HEK293T (cell line): ENCODE results near the gene NNAT.

Experiments
- CTBP1 ChIP-seq: fragments of 450-650 bp; IDR thresholded peaks from 2 replicates; pipeline ENCODE4 v1.6.1; 2016; ENCODE audit warnings: borderline replicate concordance
- ELF4 ChIP-seq: fragments of 450-650 bp; IDR thresholded peaks from 2 replicates; pipeline ENCODE4 v1.6.1; 2017; ENCODE audit warnings: antibody characterized with exemption
- FOXA1 ChIP-seq: fragments of 450-650 bp; IDR thresholded peaks from 2 replicates; pipeline ENCODE4 v1.6.1; 2016; ENCODE audit warnings: mild to moderate bottlenecking
- FOXK2 ChIP-seq: fragments of 450-650 bp; IDR thresholded peaks from 2 replicates; pipeline ENCODE4 v1.6.1; 2016; ENCODE audit warnings: mild to moderate bottlenecking
- FOXM1 ChIP-seq: fragments of 450-650 bp; IDR thresholded peaks from 2 replicates; pipeline ENCODE4 v1.6.1; 2017; ENCODE audit warnings: mild to moderate bottlenecking, borderline replicate concordance
- HDGF ChIP-seq: fragments of 450-650 bp; IDR thresholded peaks from 2 replicates; pipeline ENCODE4 v1.6.1; 2017; ENCODE audit warnings: antibody characterized with exemption, borderline replicate concordance
- L3MBTL2 ChIP-seq: fragments of 450-650 bp; conservative IDR thresholded peaks from 2 replicates; pipeline ENCODE4 v1.6.1; 2016; ENCODE audit warnings: mild to moderate bottlenecking
- LEF1 ChIP-seq: fragments of 450-650 bp; IDR thresholded peaks from 2 replicates; pipeline ENCODE4 v1.6.1; 2017; ENCODE audit warnings: mild to moderate bottlenecking, borderline replicate concordance
- NFRKB ChIP-seq: fragments of 450-650 bp; IDR thresholded peaks from 2 replicates; pipeline ENCODE4 v1.6.1; 2016; ENCODE audit warnings: mild to moderate bottlenecking, moderate library complexity
- SP1 ChIP-seq: fragments of 450-650 bp; IDR thresholded peaks from 2 replicates; pipeline ENCODE4 v1.6.1; 2017
- SUZ12 ChIP-seq: fragments of 450-650 bp; IDR thresholded peaks from 2 replicates; pipeline ENCODE4 v1.6.1; 2016; ENCODE audit warnings: mild to moderate bottlenecking
- TF ChIP-seq, protein P1 (sequence below): fragments of 450-650 bp; IDR thresholded peaks from 2 replicates; pipeline ENCODE4 v1.6.1; 2016

- no peak for TF ChIP-seq NFRKB
- TF ChIP-seq LEF1, result no peak
- TF ChIP-seq FOXM1, result no peak
- TF ChIP-seq FOXA1, result no peak
- no peak for TF ChIP-seq ELF4
- no peak for TF ChIP-seq SP1
- TF ChIP-seq L3MBTL2, result no peak
- TF ChIP-seq, protein P1, sequence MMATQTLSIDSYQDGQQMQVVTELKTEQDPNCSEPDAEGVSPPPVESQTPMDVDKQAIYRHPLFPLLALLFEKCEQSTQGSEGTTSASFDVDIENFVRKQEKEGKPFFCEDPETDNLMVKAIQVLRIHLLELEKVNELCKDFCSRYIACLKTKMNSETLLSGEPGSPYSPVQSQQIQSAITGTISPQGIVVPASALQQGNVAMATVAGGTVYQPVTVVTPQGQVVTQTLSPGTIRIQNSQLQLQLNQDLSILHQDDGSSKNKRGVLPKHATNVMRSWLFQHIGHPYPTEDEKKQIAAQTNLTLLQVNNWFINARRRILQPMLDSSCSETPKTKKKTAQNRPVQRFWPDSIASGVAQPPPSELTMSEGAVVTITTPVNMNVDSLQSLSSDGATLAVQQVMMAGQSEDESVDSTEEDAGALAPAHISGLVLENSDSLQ, result no peak
- no peak for TF ChIP-seq FOXK2
- TF ChIP-seq SUZ12, result no peak
- no peak for TF ChIP-seq CTBP1
- no peak for TF ChIP-seq HDGF
Observed at GRCh38 chr20:37567671-37568588, 46.9 kb downstream of the NNAT start.
